A549 (cell line): ENCODE measurements around the gene CCDC137. TPM values are rescaled to one million over a fixed set of nuclear protein-coding genes. Genes with fewer than 3 reads are reported as not detected.
A peak's percentile ranks its signal among the peaks of the same experiment; 100 is the strongest.

Source experiments
- ATAC-seq, 2 experiments: fragments of 200-7000 bp in 1 of 2; fragments of >200 bp in 1 of 2; cut with Nextera tagmentation in 1 of 2; cut with Tn5 transposase in 1 of 2; 3 replicates each; pipeline versions ENCODE4 v1.8.0 to v1.9.1; 2018 to 2020; ENCODE audit warnings: mild to moderate bottlenecking in 1 of 2, moderate library complexity in 1 of 2
- CTCF ChIA-PET: fragments of 300-600 bp; sonication (Branson Sonifier 250); formaldehyde crosslinking; extraction: SDS; loops from one replicate; lab custom pipeline; 2021; ENCODE audit warnings: antibody characterized with exemption, inconsistent platforms; lab: Yijun Ruan, JAX
- POLR2A ChIA-PET: fragments of 350-600 bp; formaldehyde crosslinking; extraction: SDS; loops from one replicate; lab custom pipeline; 2021; ENCODE audit warnings: antibody characterized with exemption, inconsistent platforms; lab: Yijun Ruan, JAX
- DNase-seq, 2 experiments: peaks; one replicate each; pipeline versions ENCODE4 v3.0.0 to v3.0.0-alpha.2; 2011 to 2016; ENCODE audit warnings: low read depth in 1 of 2, low spot score in 1 of 2
- FAIRE-seq: peaks from 2 replicates; lab custom pipeline; 2011; peaks lifted over from hg19 to GRCh38; lab: Jason Lieb, UNC
- H3K27ac ChIP-seq, 2 experiments: fragments of >200 bp; sonication (Bioruptor Twin); formaldehyde crosslinking; 3 replicates each; pipeline ENCODE4 v1.5.1; 2016 to 2017
- H3K4me1 ChIP-seq: fragments of >200 bp; sonication (Bioruptor Twin); formaldehyde crosslinking; 3 replicates; pipeline ENCODE4 v1.6.1; 2016
- H3K4me2 ChIP-seq: fragments of >200 bp; sonication (Bioruptor Twin); formaldehyde crosslinking; 3 replicates; pipeline ENCODE4 v1.6.1; 2016
- H3K4me3 ChIP-seq: fragments of >200 bp; sonication (Bioruptor Twin); formaldehyde crosslinking; 3 replicates; pipeline ENCODE4 v1.5.1; 2016
- H3K9me3 ChIP-seq: fragments of >200 bp; sonication (Bioruptor Twin); formaldehyde crosslinking; 3 replicates; pipeline ENCODE4 v1.6.1; 2016
- BHLHE40 ChIP-seq: IDR thresholded peaks from 2 replicates; pipeline ENCODE4 v1.6.1; 2012; ENCODE audit warnings: low read depth, low read length, inconsistent platforms
- CBX2 ChIP-seq: fragments of 200-600 bp; sonication (generic); IDR thresholded peaks from 2 replicates; pipeline ENCODE4 v1.6.1; 2016; ENCODE audit warnings: low read depth, mild to moderate bottlenecking, borderline replicate concordance
- CBX8 ChIP-seq: fragments of 200-600 bp; sonication (generic); IDR thresholded peaks from 2 replicates; pipeline ENCODE4 v1.6.1; 2016
- EHF ChIP-seq: fragments of 250-450 bp; sonication (Bioruptor Pico); IDR thresholded peaks from 2 replicates; pipeline ENCODE4 v1.5.0; 2020; ENCODE audit warnings: mild to moderate bottlenecking
- EHMT2 ChIP-seq: fragments of 200-600 bp; sonication (generic); IDR thresholded peaks from 2 replicates; pipeline ENCODE4 v1.6.1; 2016; ENCODE audit warnings: antibody characterized with exemption, low read depth, mild to moderate bottlenecking, moderate library complexity
- EP300 ChIP-seq, 2 experiments: fragments of >200 bp; sonication (Bioruptor Twin); formaldehyde crosslinking; IDR thresholded peaks; 2 replicates in 1 of 2; 3 replicates in 1 of 2; pipeline ENCODE4 v1.6.1; 2016 to 2017
- ESRRA ChIP-seq: fragments of 150-350 bp; IDR thresholded peaks from 2 replicates; pipeline ENCODE4 v1.6.1; 2014; ENCODE audit warnings: mild to moderate bottlenecking, low read length, borderline replicate concordance
- FOSL2 ChIP-seq, 2 experiments: fragments of 450-650 bp in 1 of 2; fragments of >200 bp in 1 of 2; sonication (Bioruptor Twin) in 1 of 2; formaldehyde crosslinking; IDR thresholded peaks; 2 replicates each; pipeline versions ENCODE4 v1.5.0 to v1.6.1; 2016 to 2020; ENCODE audit warnings: mild to moderate bottlenecking in 1 of 2, moderate library complexity in 1 of 2
- FOXS1 ChIP-seq: fragments of 250-450 bp; sonication (Bioruptor Pico); IDR thresholded peaks from 2 replicates; pipeline ENCODE4 v1.5.0; 2020; ENCODE audit warnings: mild to moderate bottlenecking, moderate library complexity
- GATA3 ChIP-seq: IDR thresholded peaks from 2 replicates; pipeline ENCODE4 v1.6.1; 2012; ENCODE audit warnings: borderline replicate concordance
- HDAC2 ChIP-seq: fragments of 200-600 bp; sonication (generic); IDR thresholded peaks from 2 replicates; pipeline ENCODE4 v1.6.1; 2016
- HOXB5 ChIP-seq: fragments of 250-450 bp; sonication (Bioruptor Pico); IDR thresholded peaks from 2 replicates; pipeline ENCODE4 v1.5.0; 2020; ENCODE audit warnings: mild to moderate bottlenecking, moderate library complexity
- JUN ChIP-seq, 2 experiments: fragments of >200 bp; sonication (Bioruptor Twin); formaldehyde crosslinking; IDR thresholded peaks; 2 replicates in 1 of 2; 3 replicates in 1 of 2; pipeline ENCODE4 v1.6.1; 2016 to 2017
- KDM5A ChIP-seq: fragments of 200-600 bp; sonication (generic); IDR thresholded peaks from 2 replicates; pipeline ENCODE4 v1.6.1; 2016; ENCODE audit warnings: antibody characterized with exemption, mild to moderate bottlenecking
- MAZ ChIP-seq: fragments of 150-350 bp; IDR thresholded peaks from 2 replicates; pipeline ENCODE4 v1.6.1; 2014; ENCODE audit warnings: antibody characterized with exemption, low read depth, low read length, borderline replicate concordance
- MYC ChIP-seq: IDR thresholded peaks from 2 replicates; pipeline ENCODE4 v1.6.1; 2012; ENCODE audit warnings: mild to moderate bottlenecking, inconsistent platforms, low read length, improper control_type of control experiment, borderline replicate concordance
- NFE2L2 ChIP-seq: fragments of 150-350 bp; conservative IDR thresholded peaks from 2 replicates; pipeline ENCODE4 v1.6.1; 2014; ENCODE audit warnings: low read length
- NPAS2 ChIP-seq: fragments of 250-450 bp; sonication (Bioruptor Pico); IDR thresholded peaks from 2 replicates; pipeline ENCODE4 v1.8.0; 2022; ENCODE audit warnings: mild to moderate bottlenecking, moderate library complexity, borderline replicate concordance
- POLR2A ChIP-seq: IDR thresholded peaks from 2 replicates; pipeline ENCODE4 v1.6.1; 2012; ENCODE audit warnings: mild to moderate bottlenecking, low read length
- POLR2AphosphoS2 ChIP-seq: conservative IDR thresholded peaks from 2 replicates; pipeline ENCODE4 v1.6.1; 2012; ENCODE audit warnings: low read length, improper control_type of control experiment, inconsistent platforms
- RCOR1 ChIP-seq: fragments of 150-350 bp; IDR thresholded peaks from 2 replicates; pipeline ENCODE4 v1.6.1; 2014; ENCODE audit warnings: antibody characterized with exemption, low read length, low read depth
- ZNF302 ChIP-seq: fragments of 250-450 bp; sonication (Bioruptor Pico); IDR thresholded peaks from 2 replicates; pipeline ENCODE4 v1.9.0; 2021; ENCODE audit warnings: inconsistent platforms, mild to moderate bottlenecking, moderate library complexity
- ZSCAN20 ChIP-seq: fragments of 250-450 bp; sonication (Bioruptor Pico); IDR thresholded peaks from 2 replicates; pipeline ENCODE4 v1.8.0; 2022; ENCODE audit warnings: mild to moderate bottlenecking, moderate library complexity
- WGBS: methylation state at CpG from one replicate; pipeline ENCODE4 v1.1.6; 2017; ENCODE audit errors: missing lambda C conversion rate; 5-methylcytosine and 5-hydroxymethylcytosine counted together
- polyA plus RNA-seq, 4 experiments: library from polyadenylated mRNA; depleted of rRNA in 3 of 4; stranded (reverse); fragments of >200 nt; fragmentation: RNase III in 1 of 4; extraction: RNeasy Plus Mini Kit Qiagen cat#74134 plus additional on column Dnase treatment in 1 of 4; gene quantifications; 2 replicates in 3 of 4; 3 replicates in 1 of 4; pipeline ENCODE4 v1.2.3, GENCODE V29; 2011 to 2017
- TF ChIP-seq, protein P1 (sequence below): fragments of 200-600 bp; sonication (generic); IDR thresholded peaks from 2 replicates; pipeline ENCODE4 v1.6.1; 2016; ENCODE audit warnings: antibody characterized with exemption, mild to moderate bottlenecking, moderate library complexity
- TF ChIP-seq, protein P2 (sequence below): fragments of >200 bp; sonication (Bioruptor Twin); formaldehyde crosslinking; IDR thresholded peaks from 3 replicates; pipeline ENCODE4 v1.6.1; 2016
- TF ChIP-seq, protein P3 (sequence below): fragments of 250-450 bp; sonication (Bioruptor Pico); IDR thresholded peaks from 2 replicates; pipeline ENCODE4 v1.5.0; 2021; ENCODE audit warnings: mild to moderate bottlenecking, moderate library complexity, borderline replicate concordance
- TF ChIP-seq, protein P4 (sequence below): IDR thresholded peaks from 2 replicates; pipeline ENCODE4 v1.6.1; 2012

CCDC137 gene
- polyA plus RNA-seq, 2 of the 4 experiments (the other 2 are of a cell fraction), result 22.6 to 55.0 TPM

DNA sequence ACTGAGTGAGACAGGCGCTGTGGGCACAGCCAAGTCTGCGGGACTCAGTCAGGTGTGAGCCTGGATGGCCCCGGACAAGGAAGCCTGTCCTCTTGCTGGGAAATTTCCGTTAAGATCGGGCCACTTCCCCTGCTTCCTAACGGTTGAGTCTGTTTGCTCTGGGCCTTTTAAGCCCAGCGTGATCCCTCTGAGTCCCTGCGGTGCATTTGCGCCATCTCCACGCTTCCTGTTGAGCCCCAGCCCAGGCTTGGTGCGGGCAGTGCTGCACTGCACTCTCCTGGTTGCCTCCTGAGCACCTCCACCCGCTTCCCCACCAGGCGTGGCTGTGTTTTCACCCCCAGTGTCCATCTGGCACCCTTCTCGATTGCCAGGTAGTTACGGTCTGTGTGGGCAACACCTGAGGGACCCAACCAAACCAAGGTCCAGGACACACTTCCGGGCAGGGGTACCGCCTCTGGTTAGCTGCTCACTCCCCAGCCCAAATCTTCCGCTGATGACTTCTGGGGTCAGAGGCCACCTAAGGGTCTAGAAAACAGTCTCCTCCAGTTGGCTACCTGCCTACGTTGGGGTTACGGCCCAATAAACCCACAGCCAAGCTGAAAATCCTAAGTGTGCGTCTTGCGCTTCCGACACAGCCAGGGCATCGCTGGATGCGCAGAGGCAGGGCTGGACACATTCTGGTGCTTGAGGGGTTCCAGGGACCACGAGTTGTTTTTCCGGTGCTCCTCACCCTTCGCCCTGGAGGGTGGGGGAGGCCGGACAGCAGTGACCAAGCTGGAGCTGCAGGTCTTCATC is 44.2 kb downstream of the CCDC137 start:
- ATAC-seq, result no peak; a peak in 1 of 6 replicates
- H3K27ac ChIP-seq, result peak overlapping the region; percentile 95; a peak in 5 of 6 replicates
- POLR2A ChIA-PET, result interaction anchor here (1.0 to 3.9 kb wide), 3 partner anchors 8 to 27 kb away, joined by 6 to 41 read pairs (median 8); partner anchors contain the start of genes ARL16, HGS and MRPL12

DNA sequence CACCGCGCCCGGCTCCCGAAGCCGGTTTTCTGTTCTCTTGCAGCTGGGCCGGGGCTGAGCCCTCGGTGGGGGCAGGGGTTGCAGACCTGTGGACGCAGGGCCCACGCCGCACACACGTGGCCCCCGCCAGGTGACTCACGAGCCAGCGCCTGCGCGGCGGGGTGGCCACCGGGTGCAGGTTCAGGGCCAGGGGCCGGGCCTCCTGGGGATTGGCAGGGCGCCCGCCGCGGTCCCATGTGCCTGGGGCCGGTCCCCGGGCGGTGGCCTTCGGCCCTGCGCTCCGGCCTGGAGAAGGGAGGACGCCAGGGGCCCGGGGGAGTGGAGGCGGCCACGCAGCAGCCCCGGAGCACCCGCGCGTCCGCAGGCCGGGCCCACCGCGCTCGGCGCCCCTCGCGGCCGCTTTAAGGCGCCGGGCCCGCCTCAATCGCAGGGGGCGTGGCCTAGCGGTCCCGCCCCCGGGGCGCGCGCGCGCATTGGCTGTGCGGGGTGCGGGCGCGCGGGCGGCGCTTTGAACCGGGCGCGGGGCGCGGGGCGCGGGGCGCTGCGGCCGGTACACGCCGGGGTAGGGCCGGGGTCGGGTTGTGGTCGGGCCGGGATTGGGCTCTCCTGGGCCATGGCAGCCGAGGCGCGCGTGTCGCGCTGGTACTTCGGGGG is 45.4 kb downstream of the CCDC137 start, which contains the start of gene SLC25A10:
Gene SLC25A10, plus strand, starts transcription at position 471 of the 654 bp plus-strand sequence. Its CDS starts 143 bp downstream, at position 614.
- FAIRE-seq (no peak), ATAC-seq (peak; percentile 60 to 65), DNase-seq (peak; percentile 87 to 89)
- WGBS, result 0% methylated on average over 35 of the region's 89 CpGs
- Histone ChIP-seq H3K4me2 (peak within 1 kb of the TSS; percentile 86), H3K27ac (peak within 1 kb of the TSS; percentile 95), H3K4me1 (peaks cover 20% of the 10 kb centered on the region), H3K4me3 (peak within 1 kb of the TSS; percentile 70), H3K9me3 (no peaks in the 10 kb centered on the region)
- POLR2A ChIA-PET, result interaction anchor here (0.6 to 3.9 kb wide), 8 partner anchors 9 to 155 kb away, joined by 3 to 41 read pairs (median 6); partner anchors contain the start of genes ARL16, HGS, MCRIP1 and MRPL12
- CTCF ChIA-PET, result interaction anchor here (1.0 to 4.6 kb wide), 7 partner anchors 10 to 41 kb away, joined by 3 to 24 read pairs (median 4); no protein-coding TSS in a partner anchor
- TF ChIP-seq FOXS1 (no peak), ZSCAN20 (CRISPR knock-in tag) (no peak), POLR2AphosphoS2 (no peak), FOSL2 (IDR thresholded peaks at IDR 0.05) (peak; percentile 43; the same call in 1 of the 2 replicates), FOSL2 (CRISPR knock-in tag; IDR thresholded peaks at IDR 0.05) (peak; percentile 94), RCOR1 (no peak), GATA3 (peak; percentile 39; the same call in 1 of the 2 replicates), NFE2L2 (no peak), EP300 (IDR thresholded peaks at IDR 0.05) (no peak), CBX8 (no peak), KDM5A (no peak), NPAS2 (CRISPR knock-in tag) (peak; percentile 59; the same call in 1 of the 2 replicates), HDAC2 (peak; percentile 35; the same call in 1 of the 2 replicates), JUN (IDR thresholded peaks at IDR 0.05) (peak; percentile 66 to 94; a peak in 4 of 5 replicates), HOXB5 (peak; percentile 88), MAZ (no peak), ZNF302 (CRISPR knock-in tag) (no peak), MYC (peak; percentile 95), BHLHE40 (no peak)
- TF ChIP-seq, protein P1, sequence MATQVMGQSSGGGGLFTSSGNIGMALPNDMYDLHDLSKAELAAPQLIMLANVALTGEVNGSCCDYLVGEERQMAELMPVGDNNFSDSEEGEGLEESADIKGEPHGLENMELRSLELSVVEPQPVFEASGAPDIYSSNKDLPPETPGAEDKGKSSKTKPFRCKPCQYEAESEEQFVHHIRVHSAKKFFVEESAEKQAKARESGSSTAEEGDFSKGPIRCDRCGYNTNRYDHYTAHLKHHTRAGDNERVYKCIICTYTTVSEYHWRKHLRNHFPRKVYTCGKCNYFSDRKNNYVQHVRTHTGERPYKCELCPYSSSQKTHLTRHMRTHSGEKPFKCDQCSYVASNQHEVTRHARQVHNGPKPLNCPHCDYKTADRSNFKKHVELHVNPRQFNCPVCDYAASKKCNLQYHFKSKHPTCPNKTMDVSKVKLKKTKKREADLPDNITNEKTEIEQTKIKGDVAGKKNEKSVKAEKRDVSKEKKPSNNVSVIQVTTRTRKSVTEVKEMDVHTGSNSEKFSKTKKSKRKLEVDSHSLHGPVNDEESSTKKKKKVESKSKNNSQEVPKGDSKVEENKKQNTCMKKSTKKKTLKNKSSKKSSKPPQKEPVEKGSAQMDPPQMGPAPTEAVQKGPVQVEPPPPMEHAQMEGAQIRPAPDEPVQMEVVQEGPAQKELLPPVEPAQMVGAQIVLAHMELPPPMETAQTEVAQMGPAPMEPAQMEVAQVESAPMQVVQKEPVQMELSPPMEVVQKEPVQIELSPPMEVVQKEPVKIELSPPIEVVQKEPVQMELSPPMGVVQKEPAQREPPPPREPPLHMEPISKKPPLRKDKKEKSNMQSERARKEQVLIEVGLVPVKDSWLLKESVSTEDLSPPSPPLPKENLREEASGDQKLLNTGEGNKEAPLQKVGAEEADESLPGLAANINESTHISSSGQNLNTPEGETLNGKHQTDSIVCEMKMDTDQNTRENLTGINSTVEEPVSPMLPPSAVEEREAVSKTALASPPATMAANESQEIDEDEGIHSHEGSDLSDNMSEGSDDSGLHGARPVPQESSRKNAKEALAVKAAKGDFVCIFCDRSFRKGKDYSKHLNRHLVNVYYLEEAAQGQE, result no peak
- TF ChIP-seq, protein P2, sequence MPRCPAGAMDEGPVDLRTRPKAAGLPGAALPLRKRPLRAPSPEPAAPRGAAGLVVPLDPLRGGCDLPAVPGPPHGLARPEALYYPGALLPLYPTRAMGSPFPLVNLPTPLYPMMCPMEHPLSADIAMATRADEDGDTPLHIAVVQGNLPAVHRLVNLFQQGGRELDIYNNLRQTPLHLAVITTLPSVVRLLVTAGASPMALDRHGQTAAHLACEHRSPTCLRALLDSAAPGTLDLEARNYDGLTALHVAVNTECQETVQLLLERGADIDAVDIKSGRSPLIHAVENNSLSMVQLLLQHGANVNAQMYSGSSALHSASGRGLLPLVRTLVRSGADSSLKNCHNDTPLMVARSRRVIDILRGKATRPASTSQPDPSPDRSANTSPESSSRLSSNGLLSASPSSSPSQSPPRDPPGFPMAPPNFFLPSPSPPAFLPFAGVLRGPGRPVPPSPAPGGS, result peak; percentile 56; the same call in 1 of the 3 replicates
- TF ChIP-seq, protein P3, sequence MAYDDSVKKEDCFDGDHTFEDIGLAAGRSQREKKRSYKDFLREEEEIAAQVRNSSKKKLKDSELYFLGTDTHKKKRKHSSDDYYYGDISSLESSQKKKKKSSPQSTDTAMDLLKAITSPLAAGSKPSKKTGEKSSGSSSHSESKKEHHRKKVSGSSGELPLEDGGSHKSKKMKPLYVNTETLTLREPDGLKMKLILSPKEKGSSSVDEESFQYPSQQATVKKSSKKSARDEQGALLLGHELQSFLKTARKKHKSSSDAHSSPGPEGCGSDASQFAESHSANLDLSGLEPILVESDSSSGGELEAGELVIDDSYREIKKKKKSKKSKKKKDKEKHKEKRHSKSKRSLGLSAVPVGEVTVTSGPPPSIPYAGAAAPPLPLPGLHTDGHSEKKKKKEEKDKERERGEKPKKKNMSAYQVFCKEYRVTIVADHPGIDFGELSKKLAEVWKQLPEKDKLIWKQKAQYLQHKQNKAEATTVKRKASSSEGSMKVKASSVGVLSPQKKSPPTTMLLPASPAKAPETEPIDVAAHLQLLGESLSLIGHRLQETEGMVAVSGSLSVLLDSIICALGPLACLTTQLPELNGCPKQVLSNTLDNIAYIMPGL (CRISPR knock-in tag), result 0 out of 2 replicates have a peak, but pooled peaks have one; percentile 49

More for the DNA sequence above, 44.2 kb downstream of the CCDC137 start:
- CTCF ChIA-PET, result interaction anchor here (0.6 to 1.7 kb wide), 4 partner anchors 9 to 34 kb away, joined by 3 to 10 read pairs (median 3); partner anchors contain the start of genes ARL16 and HGS
- Histone ChIP-seq H3K9me3 (no peaks in the 10 kb centered on the region), H3K4me2 (peak overlapping the region; percentile 86), H3K4me3 (no peak overlapping the region; the same call in 2 of the 3 replicates), H3K4me1 (peaks cover 20% of the 10 kb centered on the region)
- TF ChIP-seq CBX8 (no peak), POLR2A (peak; percentile 5; the same call in 1 of the 2 replicates), ESRRA (no peak), CBX2 (no peak), EHMT2 (no peak), EHF (CRISPR knock-in tag) (no peak), MAZ (no peak), POLR2AphosphoS2 (no peak; the same call in 1 of the 2 replicates)
- TF ChIP-seq, protein P4, sequence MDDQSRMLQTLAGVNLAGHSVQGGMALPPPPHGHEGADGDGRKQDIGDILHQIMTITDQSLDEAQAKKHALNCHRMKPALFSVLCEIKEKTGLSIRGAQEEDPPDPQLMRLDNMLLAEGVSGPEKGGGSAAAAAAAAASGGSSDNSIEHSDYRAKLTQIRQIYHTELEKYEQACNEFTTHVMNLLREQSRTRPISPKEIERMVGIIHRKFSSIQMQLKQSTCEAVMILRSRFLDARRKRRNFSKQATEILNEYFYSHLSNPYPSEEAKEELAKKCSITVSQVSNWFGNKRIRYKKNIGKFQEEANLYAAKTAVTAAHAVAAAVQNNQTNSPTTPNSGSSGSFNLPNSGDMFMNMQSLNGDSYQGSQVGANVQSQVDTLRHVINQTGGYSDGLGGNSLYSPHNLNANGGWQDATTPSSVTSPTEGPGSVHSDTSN, result peak; percentile 63
- DNase-seq, result no peak
- FAIRE-seq, result no peak
- WGBS, result 89% methylated on average over 29 of the region's 29 CpGs
